Stimulated activated CD4-positive, alpha-beta T cell treated with anti-CD3 and anti-CD28 coated beads, Interleukin-1b, Interleukin-23, amount 100 ng/mL, for 24 hours (primary cell): Measurements from ENCODE around the gene FAP.

Experiments
- DNase-seq, 4 experiments: peaks; one replicate each; pipeline ENCODE4 v3.0.0-alpha.2; 2020; ENCODE audit warnings: low read depth in 4 of 4, low spot score in 1 of 4

FAP gene

DNA sequence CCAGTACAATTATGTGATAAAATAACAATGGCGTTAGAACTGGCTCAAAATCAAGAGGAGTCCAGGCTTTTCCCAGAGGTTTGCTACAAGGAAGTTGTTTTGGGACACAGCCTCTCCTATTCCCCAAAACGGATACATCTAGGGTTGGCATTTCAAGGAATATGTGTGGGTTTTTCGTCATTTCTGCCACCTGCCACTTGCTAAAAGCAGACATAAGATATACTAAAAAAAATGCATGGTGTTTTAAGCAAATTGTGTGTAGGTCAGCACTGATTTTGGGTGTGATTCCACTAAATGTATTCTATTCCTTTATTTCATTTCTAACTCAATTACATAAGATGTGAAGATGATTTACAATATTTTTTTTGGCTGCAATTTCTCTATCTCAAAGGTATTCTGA is 54.8 kb downstream of the FAP start:
- DNase-seq = no peak

DNA sequence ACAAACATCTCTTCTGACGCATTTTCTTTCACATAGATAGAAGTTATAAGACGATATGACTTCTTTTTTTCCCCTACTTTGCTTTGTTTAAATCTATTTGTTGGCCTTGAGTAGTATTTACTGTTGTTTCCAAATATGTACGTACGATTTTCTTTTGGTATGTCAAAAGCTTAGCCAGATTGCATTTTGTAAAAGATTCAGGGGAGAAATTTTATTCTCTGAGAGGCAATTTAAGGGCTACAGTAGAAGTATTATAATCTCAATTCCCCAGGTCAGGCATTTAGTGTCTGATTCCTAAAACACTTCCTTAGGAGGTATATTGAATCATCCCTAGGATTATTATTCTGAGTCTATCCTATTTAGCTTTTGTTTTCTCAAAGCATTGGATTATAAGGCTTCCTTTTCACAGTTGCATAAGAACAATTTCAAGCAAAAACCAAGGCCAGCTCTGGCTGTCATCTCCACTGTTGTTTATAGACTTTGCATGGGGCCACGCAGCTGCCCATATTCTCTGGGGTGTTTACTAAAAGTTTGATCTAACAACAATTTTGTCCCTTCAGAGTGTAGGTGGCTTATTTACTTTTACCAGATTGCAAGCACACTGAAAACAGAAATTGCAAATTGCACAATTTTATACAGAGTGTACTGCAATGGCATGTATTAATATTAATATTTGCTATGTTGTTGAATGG is 57.6 kb downstream of the FAP start:
- DNase-seq = no peak

DNA sequence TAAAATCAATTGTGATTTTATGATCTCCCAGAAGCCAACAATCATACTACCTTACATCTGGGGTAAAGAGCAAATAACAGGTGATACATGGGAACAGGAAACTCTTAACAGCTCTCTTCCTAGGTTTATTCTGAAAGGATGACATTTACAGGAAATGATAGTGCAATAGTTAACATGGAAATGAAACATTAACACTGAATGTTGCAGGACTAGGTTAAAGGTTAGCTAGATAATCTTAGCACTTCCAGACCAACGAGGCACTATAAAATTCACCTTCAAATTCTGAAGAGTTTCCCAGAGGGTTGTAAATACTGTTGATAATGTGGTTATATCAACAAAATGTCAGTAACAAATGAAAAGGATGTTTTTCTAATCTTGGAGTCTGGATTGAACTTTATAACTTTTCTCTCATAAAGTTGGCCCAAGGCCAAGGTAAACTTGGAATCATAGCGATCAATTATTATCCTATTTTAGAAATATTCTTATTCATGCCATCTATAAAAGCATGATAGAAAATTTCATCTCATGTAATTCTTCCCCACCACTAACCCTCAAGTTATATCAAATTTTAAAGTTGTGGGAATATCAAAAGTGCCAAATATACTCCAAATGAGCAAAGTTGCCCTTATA is 58.3 kb downstream of the FAP start:
- DNase-seq = no peak

DNA sequence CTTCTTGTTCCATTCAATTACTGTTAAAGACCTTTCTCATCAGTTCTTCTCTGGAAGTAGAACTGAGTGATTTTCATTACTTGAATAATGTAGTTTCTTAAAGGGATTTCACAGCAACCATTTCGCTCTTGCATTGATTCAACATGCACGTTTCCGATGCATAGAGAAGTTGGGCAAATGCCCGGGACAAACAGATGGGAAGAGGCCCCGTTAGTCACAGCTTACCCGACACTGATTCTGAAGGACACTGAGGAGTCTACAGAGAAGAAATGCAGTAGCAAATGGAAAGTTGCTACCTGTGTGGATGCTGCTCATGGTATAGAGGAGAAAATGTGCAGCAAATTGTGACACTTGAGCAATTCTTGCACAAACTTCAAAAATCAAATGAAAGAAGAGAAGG is 58.9 kb downstream of the FAP start:
- no peak for DNase-seq

DNA sequence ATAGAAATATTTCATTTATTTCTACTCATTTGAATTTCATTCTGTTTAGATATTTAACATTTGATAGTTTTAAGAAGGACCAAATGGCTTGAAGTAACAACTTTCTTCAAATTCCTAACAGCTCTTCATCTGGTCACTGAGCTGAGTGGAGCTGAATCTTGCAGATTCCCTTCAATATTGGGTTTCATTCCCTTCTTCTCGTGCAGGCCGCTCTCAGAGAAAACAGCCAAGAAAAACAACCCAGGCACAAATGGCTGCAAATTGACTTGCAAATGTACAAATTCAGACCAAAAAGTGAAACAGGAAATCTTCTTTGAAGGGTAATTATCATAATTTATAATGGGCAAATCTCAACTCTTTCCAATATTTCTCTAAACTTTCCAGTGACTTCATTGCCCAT is 60.9 kb downstream of the FAP start:
- no peak for DNase-seq

DNA sequence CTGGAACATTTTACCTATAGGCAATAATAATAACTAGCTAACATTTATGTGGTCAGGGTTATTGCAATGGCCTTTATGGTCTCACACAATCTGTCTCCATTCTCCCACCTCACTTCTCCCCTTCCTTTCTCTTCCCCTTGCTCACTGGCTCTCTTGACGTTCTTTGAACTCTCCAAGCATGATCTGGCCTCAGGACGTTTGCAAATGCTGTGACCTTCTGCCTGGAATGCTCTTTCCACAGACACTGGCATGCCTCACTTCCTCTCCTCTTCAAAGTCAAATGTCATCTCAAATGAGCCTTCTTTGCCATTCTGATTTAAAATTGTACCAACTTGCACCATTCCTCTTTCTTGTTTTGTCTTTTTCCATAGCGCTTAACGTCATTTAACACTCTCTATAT is 65.9 kb downstream of the FAP start:
- no peak for DNase-seq

DNA sequence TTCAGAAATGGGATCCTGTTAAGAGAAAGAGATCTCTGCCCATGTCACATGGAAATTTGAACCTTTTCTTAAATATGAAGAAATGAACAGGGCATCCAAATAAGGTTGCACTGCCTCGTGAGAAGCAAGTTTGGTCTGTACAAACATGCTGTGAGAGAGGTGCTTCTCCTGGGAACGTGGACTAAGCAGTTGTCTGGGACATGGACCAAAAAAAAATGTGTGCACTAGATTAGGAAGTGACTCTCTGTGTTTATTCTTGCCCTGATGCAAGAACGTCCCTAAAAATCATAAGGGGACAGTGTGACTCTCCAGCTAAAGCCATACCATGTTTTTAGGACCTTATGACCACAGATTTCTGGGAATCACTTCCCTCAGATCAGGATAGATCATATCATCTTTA is 67.5 kb downstream of the FAP start:
- DNase-seq = no peak

DNA sequence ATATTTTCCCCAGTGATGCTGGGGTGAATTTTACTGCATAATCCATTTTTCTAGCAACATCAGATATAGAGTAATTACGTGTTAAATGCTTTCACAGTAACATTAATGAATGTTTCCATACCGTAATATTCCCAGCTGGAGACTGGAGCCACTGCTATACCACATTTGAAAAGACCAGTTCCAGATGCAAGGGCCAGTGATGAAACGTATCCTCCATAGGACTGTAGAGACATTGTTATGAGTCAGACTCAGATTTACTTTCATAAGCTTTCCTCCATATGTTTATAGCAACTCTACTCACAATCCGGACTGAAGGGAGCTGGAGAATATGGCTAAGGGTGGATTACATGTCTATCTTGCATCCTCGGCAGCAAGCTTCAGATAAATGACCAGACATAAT is 68.5 kb downstream of the FAP start:
- DNase-seq = no peak

DNA sequence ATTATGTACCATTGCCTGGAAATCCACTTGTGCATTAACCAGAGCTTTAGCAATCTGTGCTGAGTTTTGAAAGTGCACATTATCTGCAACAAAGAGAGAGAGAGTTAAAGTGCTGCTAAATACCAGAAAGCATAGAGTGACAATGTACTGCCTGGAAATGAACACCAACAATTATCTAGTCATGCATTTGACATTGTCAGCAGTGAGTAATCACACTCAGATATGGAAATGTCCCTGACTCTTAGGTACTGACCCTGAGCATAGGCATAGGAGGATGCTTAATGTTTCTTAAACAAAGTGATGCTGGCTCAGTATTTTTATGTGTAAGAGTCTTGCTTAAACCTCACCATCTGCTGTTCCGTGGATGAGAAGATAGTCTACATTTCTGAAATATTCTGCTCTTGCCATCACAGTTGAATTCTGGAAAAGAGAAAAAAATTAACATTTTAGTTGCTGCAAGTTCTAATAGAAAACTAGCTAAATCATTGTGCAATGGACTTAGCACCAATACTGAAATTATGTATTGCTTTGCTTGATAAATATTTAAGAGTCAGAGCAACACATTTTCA is 70.4 kb downstream of the FAP start:
- DNase-seq = no peak

DNA sequence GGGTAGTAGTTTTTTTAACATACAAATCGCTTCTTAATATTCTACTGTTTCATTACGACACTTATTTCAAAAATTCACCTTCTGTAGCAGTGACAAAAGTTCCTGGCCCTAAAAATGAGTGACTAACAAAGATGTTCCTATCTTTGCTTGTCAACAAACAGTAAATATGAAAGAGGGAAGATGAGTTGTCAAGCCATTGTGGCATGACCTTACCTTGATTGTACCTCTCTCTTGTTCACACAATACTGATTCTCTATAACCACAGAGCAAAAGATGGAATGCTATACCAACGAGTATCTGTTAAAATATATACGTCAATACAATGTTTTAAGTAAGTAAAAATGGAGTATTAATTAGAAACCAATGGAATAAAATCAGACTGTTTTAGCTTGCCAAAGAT is 76.5 kb downstream of the FAP start:
- DNase-seq = no peak

DNA sequence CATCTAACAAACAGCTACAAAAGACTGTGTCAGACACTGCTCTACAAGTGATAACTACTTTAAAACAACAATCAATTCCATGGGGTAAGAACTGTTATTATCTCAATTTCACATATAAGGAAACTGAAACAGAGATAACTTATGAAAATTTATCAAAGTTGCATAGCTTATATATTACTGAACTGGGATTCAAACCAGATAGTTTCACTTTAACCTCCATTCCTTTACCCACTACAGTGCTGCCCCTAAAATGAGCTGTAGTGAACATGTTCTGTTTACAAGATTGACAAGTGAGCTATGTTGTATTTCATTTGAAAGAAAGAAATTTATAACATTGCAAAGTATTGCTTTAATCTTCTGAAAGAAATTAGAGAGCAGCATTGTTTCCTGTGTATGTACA is 77.1 kb downstream of the FAP start:
- DNase-seq = no peak

DNA sequence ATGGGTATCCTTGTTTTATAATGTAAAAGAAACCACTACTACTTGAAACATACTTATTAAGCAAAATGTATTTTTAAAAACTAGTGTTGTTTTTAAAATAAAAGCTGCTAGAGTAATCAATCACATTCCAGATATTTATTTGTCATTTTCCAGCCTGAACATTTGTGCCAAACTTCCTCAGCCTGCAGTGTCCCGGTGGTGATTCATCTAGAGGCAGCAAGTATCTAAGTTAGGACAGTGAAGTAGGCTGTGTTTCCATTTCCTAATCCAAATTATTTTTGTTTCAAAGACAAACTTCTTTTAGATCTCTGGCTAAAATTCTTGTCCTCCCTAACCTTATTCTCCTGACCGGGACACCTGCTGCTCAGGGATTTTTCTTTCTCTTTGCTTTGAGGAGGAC is 78.4 kb downstream of the FAP start:
- DNase-seq = no peak

DNA sequence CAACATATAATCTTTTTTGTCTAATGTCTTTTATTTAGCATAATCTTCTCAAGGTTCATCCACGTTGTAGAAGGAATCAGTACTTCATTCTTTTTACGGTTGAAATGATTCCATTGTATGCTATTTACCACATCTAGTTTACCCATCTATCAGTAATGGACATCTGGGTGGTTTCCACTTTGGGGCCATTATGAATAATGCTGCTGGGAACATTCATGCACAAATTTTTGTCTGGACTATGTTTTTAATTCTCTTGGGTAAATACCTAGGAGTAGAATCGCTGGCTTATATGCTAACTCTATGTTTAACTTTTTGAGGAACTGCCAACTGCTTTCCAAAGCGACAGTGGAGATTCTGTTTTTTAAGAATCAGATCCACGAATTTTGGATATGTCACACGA is 83.8 kb downstream of the FAP start:
- DNase-seq = no peak

DNA sequence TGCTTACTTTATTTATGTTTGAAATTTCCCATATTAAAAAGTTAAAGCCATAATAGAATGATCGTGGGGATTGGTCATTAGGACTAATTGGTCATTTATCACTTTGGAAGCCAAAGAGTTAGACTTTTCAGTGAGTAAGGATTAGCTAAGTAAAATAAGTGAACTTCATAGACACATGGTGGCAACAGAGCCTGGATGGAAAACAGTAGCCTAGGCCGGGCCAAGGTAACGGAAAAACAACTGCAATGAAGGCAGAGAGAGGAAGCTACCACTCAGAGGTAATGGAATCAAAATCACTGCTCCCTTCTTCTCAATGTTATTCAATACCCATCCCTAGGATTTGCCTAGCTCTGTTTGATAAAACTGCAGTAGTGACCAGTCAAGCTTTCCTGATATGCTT is 87.1 kb downstream of the FAP start:
- no peak for DNase-seq

DNA sequence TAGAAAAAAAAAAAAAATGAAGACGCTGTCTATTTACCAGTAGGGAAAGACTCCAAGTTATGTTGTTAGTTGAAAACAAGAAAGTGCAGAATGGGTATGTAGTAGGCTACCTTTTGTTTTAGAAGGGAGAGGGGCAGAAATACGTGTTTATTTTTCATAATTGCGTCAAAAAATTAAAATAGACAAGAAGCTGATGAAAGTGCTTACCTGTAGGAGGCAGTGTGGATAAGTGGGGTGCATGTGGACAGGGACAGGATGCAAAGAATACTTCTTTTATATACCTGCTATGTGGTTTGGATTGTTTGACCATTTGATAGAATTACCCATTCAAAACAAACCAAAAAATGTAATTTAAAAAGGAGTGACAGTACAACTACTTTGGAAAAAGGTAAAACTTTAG is 88.2 kb downstream of the FAP start:
- no peak for DNase-seq

DNA sequence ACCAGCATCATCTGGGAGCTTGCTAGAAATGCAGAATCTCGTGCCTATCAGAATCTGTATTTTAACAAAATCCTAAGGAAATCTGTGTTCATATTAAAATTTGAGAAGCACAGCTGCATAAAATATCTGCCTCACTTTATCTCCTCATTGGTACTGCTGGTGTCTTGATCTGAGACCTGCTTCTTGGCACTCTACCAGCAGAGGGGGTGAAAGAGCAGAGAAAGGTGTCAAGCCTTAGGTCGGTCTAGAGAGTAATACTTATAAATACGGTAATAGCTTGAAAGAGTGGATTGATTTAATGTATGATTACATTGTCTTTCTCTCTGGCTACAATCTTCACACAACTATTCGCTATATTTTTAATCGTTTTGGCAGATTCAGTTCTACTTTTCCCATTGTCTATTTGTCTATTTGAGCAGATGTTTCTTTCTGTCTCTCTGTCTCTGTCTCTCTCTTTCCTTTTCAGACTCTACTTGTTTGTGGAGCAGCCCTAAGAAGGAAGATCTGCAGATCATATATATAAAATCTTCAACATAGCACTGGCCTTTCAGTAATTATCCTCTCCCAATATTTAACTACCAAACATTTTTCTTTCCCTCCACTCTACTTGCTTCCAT is 89.5 kb downstream of the FAP start:
- peak; percentile 27 to 43 (median 38) for DNase-seq

DNA sequence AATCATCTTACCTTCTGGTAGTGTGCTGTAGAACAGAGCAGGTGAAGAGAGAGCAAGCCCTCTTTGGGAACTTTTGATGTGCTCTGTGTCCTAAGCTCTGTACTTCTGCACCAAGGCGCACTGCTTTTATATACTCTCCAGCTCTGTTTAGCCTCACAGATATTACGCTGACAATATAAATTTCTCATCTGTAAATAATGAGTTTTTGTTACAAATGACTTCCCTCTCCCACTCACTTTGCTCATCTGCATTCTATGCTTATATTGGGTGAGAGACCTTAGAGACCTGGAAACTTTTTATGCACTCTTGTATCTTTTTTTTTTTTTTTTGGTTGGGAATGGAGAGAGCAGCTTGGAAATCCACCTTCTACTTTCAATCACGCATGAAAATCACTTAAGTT is 91.1 kb downstream of the FAP start, which contains the start of gene GCG:
TSS of gene GCG (minus strand) at position 101 of the 400 bp plus-strand sequence. CDS start 3,069 bp downstream, outside the sequence.
- no peak for DNase-seq

DNA sequence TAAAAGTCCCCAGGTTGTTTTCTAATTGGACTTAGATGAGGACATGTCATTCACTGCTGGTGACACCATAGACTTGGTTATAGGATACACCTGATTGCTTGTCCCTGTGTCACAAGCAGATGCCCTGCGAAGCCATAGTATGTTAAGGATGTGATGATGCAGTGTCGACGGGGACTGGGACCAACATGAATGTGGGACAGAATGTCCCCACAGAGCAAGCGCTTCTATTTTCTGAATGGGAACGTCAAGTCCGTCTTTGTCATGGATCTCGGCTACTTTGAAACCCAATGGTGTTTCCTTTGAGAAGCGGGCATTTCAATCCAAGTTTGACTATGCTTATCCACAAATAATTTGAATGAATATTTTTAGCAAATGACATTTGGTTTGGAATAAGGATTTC is 93.3 kb downstream of the FAP start:
- no peak for DNase-seq

DNA sequence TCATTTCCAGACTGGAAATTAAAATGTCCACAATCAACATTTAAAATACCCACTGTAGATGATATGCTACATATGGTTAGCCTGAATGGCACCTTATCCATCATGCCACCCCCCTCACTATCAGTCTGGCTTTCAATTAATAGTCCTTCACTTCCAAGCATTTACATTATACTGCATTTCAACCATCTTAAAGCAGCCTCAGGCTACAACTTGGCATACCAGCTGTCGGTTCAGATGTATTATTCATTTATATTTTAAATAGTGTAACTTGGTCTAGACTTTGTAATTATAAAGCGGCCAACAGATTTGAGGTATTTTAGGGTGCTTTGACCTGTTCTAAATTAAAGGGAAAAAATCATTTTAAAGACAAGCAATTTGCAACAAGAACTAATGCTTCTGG is 93.8 kb downstream of the FAP start:
- no peak for DNase-seq

DNA sequence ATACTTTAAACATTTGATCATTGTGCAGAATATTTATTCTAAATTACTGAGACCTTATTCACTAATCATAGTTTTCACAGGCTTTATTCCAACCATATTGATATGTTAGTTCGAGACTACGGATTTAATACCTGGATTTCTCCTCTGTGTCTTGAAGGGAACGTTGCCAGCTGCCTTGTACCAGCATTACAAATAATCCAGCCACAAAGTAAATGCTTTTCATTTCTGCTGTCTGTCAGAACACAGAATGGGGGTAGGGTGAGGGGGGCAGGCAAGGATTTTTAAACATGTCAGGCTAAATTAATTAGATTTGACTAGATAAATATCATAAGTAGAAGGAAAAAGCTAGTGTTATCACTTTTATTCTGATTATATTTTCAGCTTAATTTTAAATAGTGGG is 94.3 kb downstream of the FAP start:
- no peak for DNase-seq

DNA sequence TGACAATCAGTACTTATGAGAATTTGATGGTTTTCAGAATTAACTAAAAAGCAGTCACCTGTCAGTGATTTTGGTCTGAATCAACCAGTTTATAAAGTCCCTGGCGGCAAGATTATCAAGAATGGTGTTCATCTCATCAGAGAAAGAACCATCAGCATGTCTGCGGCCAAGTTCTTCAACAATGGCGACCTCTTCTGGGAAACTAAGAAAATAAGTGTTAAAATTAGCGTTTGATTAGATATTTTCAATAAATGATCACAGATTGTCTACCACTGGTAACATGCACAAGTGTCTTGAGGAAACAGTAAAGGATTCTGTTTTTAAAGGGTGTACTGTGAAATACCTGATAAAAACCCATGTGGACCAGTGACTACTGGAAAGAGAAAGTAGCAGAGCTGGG is 99.3 kb downstream of the FAP start:
- DNase-seq = no peak

DNA sequence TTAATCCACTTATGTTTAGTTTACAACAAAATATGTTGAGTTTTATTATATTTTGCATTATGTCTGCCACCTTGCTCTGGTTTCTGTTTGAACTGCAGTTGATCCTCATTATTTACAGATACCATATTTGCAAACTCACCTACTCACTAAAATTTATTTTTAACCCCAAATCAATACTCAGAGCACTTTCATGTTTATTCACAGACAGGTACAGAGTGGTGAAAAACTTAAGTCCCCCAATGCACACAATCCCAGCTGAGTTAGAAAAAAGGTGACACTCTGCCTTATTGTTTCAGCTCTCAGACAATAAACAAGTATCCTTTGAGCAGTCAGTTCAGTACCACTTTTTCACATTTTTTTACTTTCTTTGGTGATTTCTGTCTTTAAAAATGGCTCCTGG is 104.9 kb downstream of the FAP start:
- no peak for DNase-seq
